ENCODE measurements around the gene SPATA31C1.

Gene SPATA31C1

GRCh38 chr9:87876708-87877107 lies 41.1 kb upstream of the SPATA31C1 start:
- Histone ChIP-seq H3K9ac (no peak overlapping the region), H3K27me3 (no peaks in the 10 kb centered on the region), H3K4me3 (no peak overlapping the region), H3K4me1 (no peaks in the 10 kb centered on the region), H3K9me3 (no peaks in the 10 kb centered on the region), H3K36me3 (no peaks in the 10 kb centered on the region), H3K27ac (no peak overlapping the region), H4K20me1 (no peaks in the 10 kb centered on the region), H3K4me2 (no peak overlapping the region)
- TF ChIP-seq Cebpa-rat (IDR thresholded peaks at IDR 0.05), result no peak

DNA sequence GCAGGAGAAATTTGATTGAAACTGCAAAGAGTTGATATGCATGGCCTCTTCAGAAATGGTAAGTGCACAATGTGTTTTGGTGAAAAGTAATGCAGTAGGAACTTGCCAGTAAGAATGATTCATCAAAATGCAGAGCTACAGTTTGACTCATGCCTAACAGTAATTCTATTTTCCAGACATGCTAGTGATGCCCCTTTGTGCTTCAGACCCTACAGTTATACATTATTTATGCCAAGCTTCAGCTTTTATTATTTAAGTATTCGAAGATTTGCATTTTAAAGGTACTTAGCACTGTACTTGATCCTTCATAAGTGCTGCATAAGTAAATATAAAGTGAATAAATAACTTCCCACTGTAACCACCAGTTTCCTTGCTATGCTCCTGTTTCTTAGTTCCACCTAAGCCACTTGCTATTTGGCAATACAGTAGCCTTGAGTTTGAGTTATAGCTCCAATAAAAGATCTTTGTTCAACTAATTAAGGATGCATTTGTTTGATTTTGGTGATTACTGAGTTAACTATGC lies 38.7 kb upstream of the SPATA31C1 start:
- Histone ChIP-seq H3K27ac (no peak overlapping the region), H3K9me3 (no peaks in the 10 kb centered on the region), H3K4me3 (no peak overlapping the region), H3K9ac (no peak overlapping the region), H3K36me3 (no peaks in the 10 kb centered on the region), H4K20me1 (no peaks in the 10 kb centered on the region), H3K27me3 (no peaks in the 10 kb centered on the region), H3K4me2 (no peak overlapping the region), H3K4me1 (peaks cover 16% of the 10 kb centered on the region)
- no peak for TF ChIP-seq Cebpa-rat (IDR thresholded peaks at IDR 0.05)

DNA sequence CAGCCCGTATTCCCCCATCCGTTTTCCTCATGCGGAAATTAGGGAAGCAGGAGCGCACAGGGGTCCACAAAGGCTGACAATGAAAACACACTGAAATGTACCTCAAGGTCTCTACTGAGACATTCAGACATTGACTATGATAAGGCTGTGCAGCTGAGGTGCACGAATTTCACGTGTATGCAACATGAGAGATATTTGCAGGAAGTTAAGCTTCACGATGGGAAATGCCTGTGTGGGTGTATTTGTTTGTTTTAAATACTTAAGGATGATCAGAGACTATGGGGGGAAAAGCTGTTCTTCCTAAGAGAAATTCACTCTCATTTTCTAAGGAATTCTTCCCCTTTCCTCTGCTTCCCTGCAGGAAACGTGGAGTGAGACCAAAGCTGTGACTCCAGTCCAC lies 37.6 kb upstream of the SPATA31C1 start:
- Histone ChIP-seq H3K4me2 (no peak overlapping the region), H3K9ac (no peak overlapping the region), H3K4me3 (no peak overlapping the region), H3K27ac (no peak overlapping the region), H4K20me1 (no peaks in the 10 kb centered on the region), H3K9me3 (no peaks in the 10 kb centered on the region), H3K4me1 (peaks cover 16% of the 10 kb centered on the region), H3K36me3 (no peaks in the 10 kb centered on the region), H3K27me3 (no peaks in the 10 kb centered on the region)
- no peak for TF ChIP-seq Cebpa-rat (IDR thresholded peaks at IDR 0.05)

GRCh38 chr9:87880683-87881082 lies 37.1 kb upstream of the SPATA31C1 start:
- Histone ChIP-seq H3K9me3 (no peaks in the 10 kb centered on the region), H4K20me1 (no peaks in the 10 kb centered on the region), H3K4me3 (no peak overlapping the region), H3K27me3 (no peaks in the 10 kb centered on the region), H3K4me1 (peaks cover 16% of the 10 kb centered on the region), H3K27ac (no peak overlapping the region), H3K4me2 (no peak overlapping the region), H3K36me3 (no peaks in the 10 kb centered on the region), H3K9ac (no peak overlapping the region)
- TF ChIP-seq Cebpa-rat (IDR thresholded peaks at IDR 0.05), result no peak

GRCh38 chr9:87882627-87883026 lies 35.1 kb upstream of the SPATA31C1 start, which contains the start of gene SPATA31E1:
Gene SPATA31E1 (plus strand): TSS chr9:87882877. CDS start chr9:87882892, 15 bp downstream.
- Histone ChIP-seq H3K27ac (0 out of 2 replicates have a peak within 1 kb of the TSS, but pooled peaks have one; percentile 30), H3K9me3 (no peaks in the 10 kb centered on the region), H3K36me3 (no peaks in the 10 kb centered on the region), H3K9ac (no peak within 1 kb of the TSS), H4K20me1 (no peaks in the 10 kb centered on the region), H3K4me2 (peak within 1 kb of the TSS; percentile 67), H3K4me3 (no peak within 1 kb of the TSS), H3K4me1 (peaks cover 16% of the 10 kb centered on the region), H3K27me3 (no peaks in the 10 kb centered on the region)
- TF ChIP-seq Cebpa-rat (IDR thresholded peaks at IDR 0.05), result no peak

GRCh38 chr9:87883274-87883673 lies 34.5 kb upstream of the SPATA31C1 start:
- H4K20me1 ChIP-seq, result no peaks in the 10 kb centered on the region
- peak overlapping the region; percentile 67 for H3K4me2 ChIP-seq
- TF ChIP-seq Cebpa-rat (IDR thresholded peaks at IDR 0.05), result no peak
- H3K27me3 ChIP-seq, result no peaks in the 10 kb centered on the region
- peaks cover 16% of the 10 kb centered on the region for H3K4me1 ChIP-seq
- no peaks in the 10 kb centered on the region for H3K9me3 ChIP-seq
- 0 out of 2 replicates have a peak overlapping the region, but pooled peaks have one; percentile 30 for H3K27ac ChIP-seq
- H3K4me3 ChIP-seq, result no peak overlapping the region
- H3K36me3 ChIP-seq, result no peaks in the 10 kb centered on the region
- H3K9ac ChIP-seq, result no peak overlapping the region

GRCh38 chr9:87883990-87884389 lies 33.8 kb upstream of the SPATA31C1 start:
- H3K36me3 ChIP-seq, result no peaks in the 10 kb centered on the region
- H3K27ac ChIP-seq, result no peak overlapping the region
- H3K4me3 ChIP-seq, result no peak overlapping the region
- TF ChIP-seq Cebpa-rat (IDR thresholded peaks at IDR 0.05), result no peak
- H3K4me2 ChIP-seq, result peak overlapping the region; percentile 67; the same call in 1 of the 2 replicates
- no peaks in the 10 kb centered on the region for H4K20me1 ChIP-seq
- H3K9me3 ChIP-seq, result no peaks in the 10 kb centered on the region
- no peak overlapping the region for H3K9ac ChIP-seq
- H3K4me1 ChIP-seq, result peaks cover 16% of the 10 kb centered on the region
- H3K27me3 ChIP-seq, result no peaks in the 10 kb centered on the region

DNA sequence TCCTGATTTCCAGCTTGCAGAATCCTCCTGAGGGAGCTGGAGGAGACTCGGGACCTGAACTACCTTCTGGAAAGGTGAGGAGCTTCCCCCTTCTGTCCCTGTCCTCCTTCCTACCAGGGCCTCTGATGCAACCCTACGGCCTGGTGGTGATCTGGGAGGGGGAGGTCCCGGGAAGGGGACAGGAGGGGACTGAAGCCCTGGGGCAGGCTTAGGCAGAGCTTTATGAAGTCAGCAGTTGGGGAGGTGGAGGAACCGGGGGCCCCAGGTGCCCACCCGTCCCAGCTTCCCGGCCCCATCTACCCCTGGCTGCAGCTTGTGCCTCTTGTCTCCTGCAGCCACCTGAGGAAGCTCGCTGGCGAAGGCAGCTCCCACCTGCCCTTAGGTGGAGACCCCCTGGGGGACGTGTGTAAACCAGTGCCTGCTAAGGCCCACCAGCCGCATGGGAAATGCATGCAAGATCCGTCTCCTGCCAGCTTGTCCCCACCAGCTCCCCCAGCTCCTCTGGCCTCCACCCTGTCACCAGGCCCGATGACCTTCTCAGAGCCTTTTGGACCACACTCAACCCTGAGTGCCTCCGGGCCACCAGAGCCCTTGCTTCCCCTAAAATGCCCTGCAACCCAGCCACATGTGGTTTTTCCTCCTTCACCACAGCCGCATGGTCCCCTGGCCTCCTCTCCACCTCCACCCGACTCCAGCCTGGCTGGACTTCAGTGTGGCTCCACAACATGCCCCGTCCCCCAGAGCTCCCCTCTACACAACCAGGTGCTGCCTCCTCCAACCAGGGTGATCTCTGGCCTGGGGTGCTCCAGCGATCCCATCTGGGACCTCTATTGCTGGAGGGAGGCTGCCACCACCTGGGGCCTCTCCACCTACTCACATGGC lies 32.9 kb upstream of the SPATA31C1 start:
- H3K4me1 ChIP-seq, result peaks cover 16% of the 10 kb centered on the region
- H3K9ac ChIP-seq, result no peak overlapping the region
- H4K20me1 ChIP-seq, result no peaks in the 10 kb centered on the region
- no peaks in the 10 kb centered on the region for H3K27me3 ChIP-seq
- H3K27ac ChIP-seq, result no peak overlapping the region
- H3K4me2 ChIP-seq, result no peak overlapping the region
- H3K36me3 ChIP-seq, result no peaks in the 10 kb centered on the region
- no peaks in the 10 kb centered on the region for H3K9me3 ChIP-seq
- no peak overlapping the region for H3K4me3 ChIP-seq
- TF ChIP-seq Cebpa-rat (IDR thresholded peaks at IDR 0.05), result no peak

DNA sequence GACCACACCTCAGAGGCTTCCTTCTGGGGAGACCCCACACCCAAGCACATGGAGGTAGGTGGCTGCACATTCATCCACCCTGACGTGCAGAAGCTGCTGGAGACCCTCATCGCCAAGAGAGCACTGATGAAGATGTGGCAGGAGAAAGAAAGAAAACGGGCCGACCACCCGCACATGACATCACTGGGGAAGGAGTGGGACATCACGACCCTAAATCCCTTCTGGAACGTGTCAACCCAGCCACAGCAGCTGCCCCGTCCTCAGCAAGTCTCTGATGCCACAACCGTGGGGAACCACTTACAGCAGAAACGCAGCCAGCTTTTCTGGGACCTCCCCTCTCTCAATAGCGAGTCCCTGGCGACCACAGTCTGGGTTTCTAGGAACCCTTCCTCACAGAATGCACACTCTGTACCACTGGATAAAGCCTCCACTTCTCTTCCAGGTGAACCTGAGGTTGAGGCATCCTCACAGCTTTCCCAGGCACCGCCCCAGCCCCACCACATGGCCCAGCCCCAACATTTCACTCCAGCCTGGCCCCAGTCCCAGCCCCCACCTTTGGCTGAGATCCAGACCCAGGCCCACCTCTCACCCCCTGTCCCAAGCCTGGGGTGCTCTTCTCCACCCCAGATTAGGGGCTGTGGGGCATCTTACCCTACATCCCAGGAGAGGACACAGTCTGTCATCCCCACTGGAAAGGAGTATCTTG lies 32.1 kb upstream of the SPATA31C1 start:
- H3K9ac ChIP-seq, result no peak overlapping the region
- TF ChIP-seq Cebpa-rat (IDR thresholded peaks at IDR 0.05), result no peak

More for the DNA sequence above, 32.1 kb upstream of the SPATA31C1 start:
- H3K27me3 ChIP-seq, result no peaks in the 10 kb centered on the region
- no peaks in the 10 kb centered on the region for H3K9me3 ChIP-seq
- no peak overlapping the region for H3K4me3 ChIP-seq
- H4K20me1 ChIP-seq, result no peaks in the 10 kb centered on the region
- no peak overlapping the region for H3K27ac ChIP-seq
- H3K4me1 ChIP-seq, result peaks cover 16% of the 10 kb centered on the region
- H3K4me2 ChIP-seq, result no peak overlapping the region
- H3K36me3 ChIP-seq, result no peaks in the 10 kb centered on the region

Measured in BLaER1 (cell line).